Breast epithelium (tissue), 3 donors: ENCODE measurements around the gene SESN1.

Experiments used
- POLR2A ChIP-seq: fragments of 450-650 bp; IDR thresholded peaks from one replicate; pipeline ENCODE4 v1.6.1; 2016; ENCODE audit warnings: antibody characterized with exemption, mild to moderate bottlenecking, moderate library complexity
- POLR2AphosphoS5 ChIP-seq, 3 donors: sonication (generic); formaldehyde crosslinking; IDR thresholded peaks; one replicate each; pipeline ENCODE4 v1.6.1; 2017; ENCODE audit warnings: antibody characterized with exemption in 3 of 3
- TF ChIP-seq, protein P1 (sequence below), 3 donors: fragments of 450-650 bp; IDR thresholded peaks; one replicate each; pipeline ENCODE4 v1.5.1; 2016 to 2017; ENCODE audit warnings: antibody characterized with exemption in 3 of 3, mild to moderate bottlenecking in 3 of 3, moderate library complexity in 3 of 3

DNA sequence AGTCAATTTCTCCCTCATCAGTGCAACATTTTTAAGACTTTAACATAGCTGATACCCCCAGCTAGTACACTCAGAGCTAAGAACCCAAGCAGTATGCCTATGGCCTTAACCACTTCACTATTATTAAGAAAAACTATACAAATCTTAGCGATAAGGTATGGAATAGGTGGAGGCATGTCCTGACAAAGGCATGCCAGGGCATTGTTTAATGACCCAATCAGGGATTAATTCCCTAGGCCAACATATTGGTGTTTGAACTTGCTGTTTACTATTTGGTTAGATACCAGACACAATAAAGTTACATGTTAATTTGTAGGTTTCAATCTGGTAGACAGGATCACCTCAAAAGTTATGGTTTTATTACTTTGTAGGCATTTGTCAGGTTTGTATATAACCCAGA, 153.4 kb downstream of the SESN1 start:
- TF ChIP-seq, protein P1, sequence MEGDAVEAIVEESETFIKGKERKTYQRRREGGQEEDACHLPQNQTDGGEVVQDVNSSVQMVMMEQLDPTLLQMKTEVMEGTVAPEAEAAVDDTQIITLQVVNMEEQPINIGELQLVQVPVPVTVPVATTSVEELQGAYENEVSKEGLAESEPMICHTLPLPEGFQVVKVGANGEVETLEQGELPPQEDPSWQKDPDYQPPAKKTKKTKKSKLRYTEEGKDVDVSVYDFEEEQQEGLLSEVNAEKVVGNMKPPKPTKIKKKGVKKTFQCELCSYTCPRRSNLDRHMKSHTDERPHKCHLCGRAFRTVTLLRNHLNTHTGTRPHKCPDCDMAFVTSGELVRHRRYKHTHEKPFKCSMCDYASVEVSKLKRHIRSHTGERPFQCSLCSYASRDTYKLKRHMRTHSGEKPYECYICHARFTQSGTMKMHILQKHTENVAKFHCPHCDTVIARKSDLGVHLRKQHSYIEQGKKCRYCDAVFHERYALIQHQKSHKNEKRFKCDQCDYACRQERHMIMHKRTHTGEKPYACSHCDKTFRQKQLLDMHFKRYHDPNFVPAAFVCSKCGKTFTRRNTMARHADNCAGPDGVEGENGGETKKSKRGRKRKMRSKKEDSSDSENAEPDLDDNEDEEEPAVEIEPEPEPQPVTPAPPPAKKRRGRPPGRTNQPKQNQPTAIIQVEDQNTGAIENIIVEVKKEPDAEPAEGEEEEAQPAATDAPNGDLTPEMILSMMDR (IDR thresholded peaks at IDR 0.05) = no peak
- TF ChIP-seq POLR2A (no peak), POLR2AphosphoS5 (IDR thresholded peaks at IDR 0.05) (no peak)
